Pulmonary artery endothelial cell (primary cell): Measurements from ENCODE around the gene PAX5. TPM values are rescaled to one million over a fixed set of nuclear protein-coding genes. Genes with fewer than 3 reads are reported as not detected.
A peak's percentile ranks its signal among the peaks of the same experiment; 100 is the strongest.

Experiments used
- DNase-seq: peaks from one replicate; pipeline ENCODE4 v3.0.0-alpha.2; 2011; ENCODE audit warnings: low read depth, low spot score
- total RNA-seq: library from RNA; depleted of rRNA; stranded (reverse); fragments of >200 nt; gene quantifications from 2 replicates; pipeline ENCODE4 v1.2.3, GENCODE V29; 2014

Gene PAX5
- total RNA-seq, 1 donor from 2014 or later, result not detected

DNA sequence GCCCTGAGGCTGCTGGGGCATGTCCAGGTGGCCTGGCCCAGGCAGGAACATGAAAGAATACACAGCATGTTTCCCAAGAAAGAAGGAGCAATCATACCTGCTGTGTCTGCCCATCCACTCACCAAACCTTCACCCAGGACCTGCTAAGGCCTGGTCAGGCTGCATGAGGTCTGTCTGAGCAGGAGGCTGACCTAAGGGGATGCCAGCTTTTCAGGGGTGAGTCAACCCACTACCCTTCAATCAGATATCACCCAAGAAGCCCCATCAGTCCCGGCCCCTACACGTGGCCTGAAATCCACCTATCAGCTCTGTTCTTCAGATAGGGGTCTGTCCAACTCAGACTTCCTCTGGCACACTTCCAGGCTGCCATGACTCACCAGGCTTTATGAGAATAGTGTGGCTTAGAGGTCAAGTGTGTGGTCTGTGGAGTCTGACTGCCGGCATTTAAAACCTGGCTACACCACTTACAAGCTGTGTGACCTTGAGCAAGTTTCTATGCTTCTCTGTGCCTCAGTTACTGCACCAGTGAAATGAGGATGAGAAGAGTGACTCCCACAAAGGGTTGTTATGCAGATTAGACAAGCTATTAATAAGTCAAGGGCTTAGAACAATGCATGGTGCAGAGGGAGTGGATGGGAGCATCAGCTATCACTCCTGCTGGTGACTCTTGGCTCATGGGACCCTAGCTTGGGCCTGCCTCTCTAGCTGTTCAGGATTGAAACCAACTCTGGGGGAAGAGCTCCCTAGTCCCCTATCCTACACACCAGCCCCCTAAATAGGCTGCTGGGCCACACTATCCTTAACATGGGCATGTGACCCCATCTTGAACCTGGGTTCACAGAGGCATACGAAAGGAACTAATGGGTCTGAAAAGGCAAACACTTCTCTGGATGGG is 130.3 kb downstream of the PAX5 start:
- DNase-seq, result peak; percentile 58

DNA sequence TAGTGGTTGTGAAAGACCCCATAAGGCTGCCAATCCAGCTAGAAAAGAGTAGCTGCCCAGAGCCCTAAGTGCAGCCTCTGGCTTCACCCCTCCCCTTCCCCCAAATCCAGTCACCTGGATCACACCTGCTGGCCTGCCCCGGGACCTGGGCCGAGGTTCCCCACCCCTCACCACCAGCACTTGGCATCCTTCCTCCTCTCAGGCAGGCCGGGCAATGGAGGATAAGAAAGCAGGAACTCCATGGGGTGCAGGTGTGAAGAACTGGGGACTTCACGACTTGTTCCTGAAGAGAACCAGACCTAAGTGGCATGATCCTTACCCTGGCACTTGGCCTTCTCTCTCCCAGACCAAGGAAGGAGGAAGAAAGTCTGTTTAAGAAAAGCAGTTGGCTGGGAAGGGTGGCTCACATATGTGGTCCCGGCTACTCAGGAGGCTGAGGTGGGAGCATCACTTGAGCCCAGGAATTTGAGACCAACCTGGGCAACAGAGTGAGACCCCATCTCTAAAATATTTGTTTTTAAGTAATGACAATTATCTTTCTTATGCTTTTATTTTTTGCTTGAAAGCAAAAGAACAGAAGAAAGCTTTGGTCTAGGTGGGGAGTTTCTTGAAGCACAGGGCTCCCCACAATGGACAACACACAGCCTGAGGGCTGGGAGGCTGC is 131.1 kb downstream of the PAX5 start:
- DNase-seq, result no peak

DNA sequence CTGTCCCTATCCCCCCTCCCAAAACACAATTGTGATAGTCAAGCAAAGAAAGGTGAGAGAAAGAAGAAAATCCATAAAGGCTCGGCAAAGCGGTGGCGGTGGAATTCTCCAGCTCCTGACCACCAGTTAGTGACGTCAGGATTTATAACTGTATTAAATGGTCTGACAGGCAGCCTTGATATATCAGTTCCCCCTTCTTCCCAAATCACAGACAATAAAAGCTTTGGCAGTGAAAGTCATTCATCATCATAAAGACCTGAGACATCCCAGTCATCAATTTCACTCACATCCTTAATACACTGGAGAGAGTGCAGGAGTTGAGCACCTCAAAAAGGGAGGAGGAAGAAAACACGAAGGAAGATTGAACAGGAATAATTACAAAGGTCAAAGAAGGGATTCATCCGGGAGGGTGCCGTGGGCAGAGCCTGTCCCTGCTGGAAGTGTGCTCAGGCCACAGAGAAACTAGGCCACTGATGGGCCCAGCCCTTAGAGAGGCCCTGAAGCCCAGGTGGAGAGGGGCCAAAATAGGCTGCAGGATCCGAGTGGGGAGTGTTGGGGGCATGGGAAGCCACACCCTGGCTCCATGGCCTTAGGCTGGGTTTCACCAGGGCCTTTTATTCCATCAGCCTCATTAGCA is 131.9 kb downstream of the PAX5 start:
- DNase-seq, result no peak

DNA sequence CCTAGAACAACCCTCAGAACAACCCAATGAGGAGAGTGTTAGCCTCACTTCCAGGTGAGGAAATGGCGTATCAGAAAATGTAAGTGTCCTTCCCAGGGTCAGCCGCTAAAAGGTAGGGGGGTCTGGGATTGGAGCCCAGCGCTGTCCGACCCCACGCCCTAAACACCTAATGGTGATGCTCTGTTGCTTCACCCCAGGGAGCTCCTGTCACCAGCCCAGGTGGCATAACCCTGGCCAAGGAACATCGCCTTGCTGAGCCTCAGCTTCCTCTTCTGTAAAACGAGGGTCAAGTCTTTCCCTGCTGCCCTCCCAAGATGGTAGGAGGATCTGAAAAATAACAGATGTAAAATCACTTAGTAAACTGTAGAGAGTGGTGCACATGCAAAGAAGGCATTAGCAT is 132.5 kb downstream of the PAX5 start:
- no peak for DNase-seq

DNA sequence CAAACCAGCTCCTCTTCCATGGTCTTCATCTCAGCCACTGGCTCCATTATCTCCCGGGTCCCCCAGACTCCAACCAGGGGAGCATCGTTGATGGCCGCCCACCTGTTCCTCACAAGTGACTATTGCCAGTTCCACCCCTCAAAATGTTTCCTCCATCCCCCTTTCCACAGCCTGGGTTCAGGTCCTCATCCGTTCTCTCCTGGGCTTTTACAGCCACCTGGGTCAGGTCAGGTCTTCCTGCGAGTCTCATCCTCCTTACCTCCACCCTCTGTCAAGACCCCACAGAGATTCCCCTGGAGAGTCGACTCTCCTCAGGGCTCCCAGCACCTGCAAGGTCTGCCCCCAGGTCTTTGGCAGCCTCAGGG is 133.2 kb downstream of the PAX5 start:
- DNase-seq, result no peak

DNA sequence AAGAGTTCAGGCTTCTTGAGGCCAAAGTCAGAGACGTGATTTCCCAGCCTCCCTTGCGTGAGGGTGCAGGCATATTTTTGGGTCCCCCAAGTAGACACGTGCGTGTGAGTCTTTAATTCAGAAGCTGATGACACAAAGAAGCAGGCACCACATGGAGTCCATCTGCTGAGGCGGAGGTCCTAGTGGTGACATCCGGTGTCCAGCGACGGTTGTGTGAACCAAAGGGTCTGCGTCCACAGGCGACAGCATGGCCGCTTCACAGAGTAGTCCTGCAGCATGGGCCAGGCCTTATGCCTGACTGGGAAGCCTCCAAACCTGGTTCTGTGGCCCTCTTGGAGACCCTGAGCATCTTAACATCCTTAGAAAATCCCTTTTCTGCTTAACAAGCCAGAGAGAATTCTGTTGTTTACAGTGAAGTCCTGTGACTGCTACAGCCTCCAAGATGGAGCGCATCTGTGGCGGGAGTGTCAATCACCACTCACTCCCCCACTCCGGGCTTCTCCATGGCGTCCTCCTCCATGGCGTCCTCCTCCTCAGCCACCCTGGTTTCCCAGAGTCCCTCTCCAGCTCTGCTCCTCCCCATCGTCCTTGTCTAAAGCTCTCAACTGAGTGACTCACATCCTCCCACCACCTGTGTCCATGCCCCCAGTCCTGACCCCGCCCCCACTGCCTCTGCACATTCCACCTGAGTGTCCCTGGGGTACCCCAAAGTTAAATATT is 133.8 kb downstream of the PAX5 start:
- no peak for DNase-seq

DNA sequence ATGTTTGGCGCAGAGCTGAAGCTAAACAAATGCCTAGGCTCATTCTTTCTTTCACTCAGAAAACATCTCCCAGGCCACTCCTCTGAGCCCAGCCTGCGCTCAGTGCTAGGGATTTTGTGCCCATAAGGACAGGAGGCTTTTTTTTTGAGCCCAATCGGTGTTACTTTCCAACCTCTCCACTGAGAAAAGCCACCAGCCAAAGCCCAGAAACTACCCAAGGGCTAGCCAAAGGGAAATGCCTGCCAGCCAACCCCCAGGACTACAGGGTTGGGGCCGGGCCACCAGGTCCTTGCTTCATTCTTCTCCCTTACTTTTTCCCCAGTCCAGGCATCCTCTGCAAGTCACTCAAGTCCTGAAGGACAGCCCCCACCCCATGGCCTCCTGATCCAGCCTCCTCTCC is 134.7 kb downstream of the PAX5 start:
- DNase-seq, result no peak

DNA sequence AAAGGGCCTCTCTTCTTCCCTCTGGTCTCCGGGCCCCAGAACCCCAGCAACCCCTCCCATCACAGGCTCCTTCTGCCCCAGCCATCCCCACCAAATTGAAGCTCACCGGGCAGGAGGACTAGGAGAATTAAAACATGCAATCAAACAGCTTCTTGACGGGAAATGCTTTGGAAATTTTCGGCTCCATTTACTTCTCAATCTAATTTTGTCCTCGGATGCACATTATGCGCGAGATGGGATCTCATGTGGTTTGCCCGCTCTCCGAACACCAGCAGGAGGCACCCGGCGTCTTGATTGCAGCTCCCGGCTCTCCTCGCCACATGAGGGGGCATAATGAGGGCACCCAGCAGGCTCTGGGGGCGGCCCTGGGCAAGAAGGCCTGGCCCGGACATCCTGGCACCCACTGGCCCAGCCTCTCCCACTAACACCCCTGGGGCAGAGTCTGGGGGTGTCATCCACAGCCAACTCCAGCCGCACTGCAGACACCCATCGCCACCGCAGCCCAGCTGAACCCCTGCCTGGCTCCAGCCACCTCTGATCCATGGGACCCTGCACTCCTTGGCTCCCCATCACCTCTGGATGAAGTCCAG is 135.5 kb downstream of the PAX5 start:
- DNase-seq, result no peak

DNA sequence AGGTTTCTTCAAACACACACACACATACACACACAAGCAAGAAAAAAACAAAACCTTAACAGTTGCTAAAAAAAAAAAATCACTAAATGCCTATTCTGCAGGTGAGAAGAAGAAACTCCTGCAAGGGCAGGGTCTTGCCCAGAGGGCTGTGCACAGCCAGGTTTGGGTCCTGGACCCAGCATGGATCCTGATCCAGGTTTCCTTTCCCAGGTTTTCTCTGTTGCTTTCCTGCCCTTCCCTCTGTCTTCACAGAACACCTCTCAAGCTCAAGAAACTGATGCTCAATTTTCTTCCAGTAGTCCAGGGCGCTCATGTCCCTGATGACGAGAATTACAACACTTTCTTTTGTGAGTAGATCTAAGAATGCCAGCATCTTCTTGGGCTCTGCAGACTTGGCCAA is 136.6 kb downstream of the PAX5 start:
- DNase-seq, result no peak

DNA sequence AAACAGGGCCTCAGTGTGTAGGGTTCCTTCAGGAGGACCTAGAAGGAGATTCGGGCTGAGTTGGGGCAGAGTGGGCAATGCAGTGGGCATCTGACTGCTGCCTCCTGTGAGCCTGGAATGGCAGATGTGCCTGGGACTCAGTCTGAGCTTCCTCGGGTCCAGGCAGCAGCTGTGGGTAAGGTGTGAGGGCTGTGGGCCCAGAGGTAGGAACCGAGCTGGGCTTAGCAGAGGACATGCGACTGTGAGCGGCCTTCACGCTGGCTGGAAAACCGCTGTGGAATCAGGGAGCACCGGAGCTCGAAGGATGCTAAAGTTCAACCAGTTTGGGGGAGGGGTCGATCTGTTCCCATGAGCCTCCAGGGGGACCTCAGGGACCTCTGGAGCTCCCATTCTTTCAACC is 137.0 kb downstream of the PAX5 start:
- no peak for DNase-seq

DNA sequence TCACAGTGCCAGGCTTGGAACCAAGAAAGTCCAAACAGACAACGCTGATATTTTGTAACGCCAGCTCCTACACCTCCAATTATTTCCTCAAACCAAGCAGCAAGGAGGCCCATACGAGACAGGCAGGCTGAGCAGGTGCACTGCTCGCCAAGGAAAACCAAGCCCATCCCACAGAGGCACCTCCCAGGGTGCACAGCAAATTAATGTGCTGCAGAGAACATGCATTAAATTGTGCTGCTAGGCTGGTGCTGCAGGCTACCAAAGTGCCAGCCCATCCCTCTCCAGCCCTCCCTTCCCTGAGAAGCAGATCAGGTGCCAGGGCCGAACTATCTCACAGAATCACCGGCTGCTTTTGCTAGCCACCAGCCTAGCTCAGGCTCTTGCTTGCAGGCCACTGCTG is 137.8 kb downstream of the PAX5 start:
- DNase-seq, result no peak

DNA sequence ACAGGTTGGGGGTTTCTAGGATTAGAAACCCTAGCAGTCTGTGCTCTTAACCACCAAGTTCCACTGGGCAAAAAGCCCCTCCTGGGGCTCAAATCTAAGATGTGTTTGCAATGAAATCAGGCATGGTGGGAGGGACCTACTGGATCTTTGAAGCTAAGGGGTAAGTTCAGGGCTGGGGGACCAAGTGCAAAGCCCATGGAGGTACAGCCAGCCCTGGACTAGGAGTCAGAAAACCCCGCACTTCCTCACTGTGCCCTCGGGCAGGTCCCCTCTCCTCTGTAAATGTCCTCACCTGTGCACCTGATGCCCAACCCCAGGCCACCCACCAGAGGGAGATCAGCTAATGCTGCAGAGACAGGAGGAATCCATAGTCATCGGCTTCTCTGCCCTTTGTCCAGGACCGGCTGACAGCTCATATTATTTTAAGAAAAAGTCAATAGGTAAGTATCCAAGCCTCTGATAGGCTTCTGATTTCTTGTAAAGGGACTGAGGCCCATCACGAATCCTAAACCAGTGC is 138.3 kb downstream of the PAX5 start:
- no peak for DNase-seq

DNA sequence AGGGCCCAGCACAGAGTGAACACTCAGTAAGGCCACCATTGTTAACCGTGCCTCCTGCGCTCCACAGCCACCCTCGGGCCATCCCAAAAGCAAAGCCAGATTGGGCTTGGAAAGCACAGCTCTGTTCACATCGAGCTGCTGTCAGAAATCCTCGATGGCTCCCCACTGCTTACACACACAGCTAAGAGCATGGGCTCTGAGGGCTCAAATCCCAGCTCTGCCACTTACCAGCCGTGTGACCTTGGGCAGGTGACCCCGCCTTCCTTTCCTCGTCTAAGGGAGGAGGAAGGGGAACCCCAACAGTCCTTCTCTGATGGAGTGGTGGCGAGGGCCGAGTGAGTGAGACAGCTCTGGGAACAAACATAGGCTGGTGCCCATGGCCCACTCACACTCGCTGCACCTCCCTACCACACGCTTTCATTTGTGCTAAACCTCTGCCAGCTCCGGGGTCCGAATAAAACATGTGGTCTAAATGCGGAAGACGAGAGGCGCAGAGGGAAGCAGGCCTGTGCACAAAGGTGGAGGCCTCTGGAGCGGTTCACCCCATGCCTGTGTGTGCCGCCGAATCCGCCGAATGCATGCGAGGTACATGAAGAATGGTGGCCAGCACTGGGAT is 139.3 kb downstream of the PAX5 start:
- no peak for DNase-seq

DNA sequence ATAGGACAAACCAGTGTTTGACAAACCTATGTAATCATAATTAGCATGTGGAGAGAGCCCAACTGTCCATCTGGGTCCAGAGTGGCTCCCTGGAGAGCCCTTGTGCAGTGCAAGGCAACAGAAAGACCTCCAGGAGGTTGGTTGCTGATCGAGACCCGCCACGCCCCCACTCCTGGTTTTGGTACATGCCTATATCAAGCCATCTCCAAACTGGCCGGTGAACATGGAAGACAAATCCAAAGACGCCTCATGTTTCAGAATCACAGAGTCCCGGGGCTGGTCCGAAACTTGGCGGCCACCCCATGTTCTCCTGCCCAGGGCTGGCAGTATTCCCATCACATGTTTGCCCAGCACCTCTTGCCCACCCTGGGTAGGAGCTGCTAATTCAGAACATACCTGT is 140.2 kb downstream of the PAX5 start:
- no peak for DNase-seq

DNA sequence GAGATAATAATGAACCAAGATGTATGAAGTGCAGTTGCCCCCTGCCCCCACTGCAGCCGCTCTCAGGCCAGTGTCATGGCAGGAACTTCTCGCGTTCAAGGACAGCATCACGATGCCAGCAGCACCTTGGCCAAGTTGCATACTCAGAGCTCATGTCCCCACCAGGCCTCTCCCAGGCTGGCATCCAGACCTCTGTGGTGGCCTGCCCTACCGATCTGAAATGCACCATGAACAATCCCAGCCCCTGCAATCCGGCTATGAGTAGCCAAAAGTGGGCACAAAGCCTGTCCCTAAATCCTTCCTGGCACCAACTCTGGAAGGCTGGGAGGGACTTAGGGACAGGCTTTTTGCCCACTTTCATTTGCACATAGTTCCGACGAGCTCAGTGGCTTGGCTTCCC is 140.9 kb downstream of the PAX5 start:
- DNase-seq, result no peak

DNA sequence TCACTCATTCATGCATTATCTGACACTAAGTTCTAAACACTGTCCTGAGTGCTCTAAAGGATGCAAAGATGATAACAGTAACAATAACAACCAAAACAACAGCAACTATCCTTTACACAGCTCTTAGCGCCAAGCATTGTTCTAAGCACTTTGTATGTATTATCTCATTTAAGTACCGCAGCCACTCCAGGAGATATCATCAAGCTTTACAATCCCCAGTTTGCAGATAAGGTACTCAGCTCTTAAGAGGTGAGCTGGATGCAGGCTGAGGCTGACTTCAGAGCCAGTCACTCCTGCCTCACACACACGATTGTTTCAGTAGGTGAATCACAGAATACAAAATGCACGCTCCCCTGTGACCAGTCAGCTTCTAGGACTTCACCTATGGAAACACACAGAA is 141.8 kb downstream of the PAX5 start:
- DNase-seq, result no peak

DNA sequence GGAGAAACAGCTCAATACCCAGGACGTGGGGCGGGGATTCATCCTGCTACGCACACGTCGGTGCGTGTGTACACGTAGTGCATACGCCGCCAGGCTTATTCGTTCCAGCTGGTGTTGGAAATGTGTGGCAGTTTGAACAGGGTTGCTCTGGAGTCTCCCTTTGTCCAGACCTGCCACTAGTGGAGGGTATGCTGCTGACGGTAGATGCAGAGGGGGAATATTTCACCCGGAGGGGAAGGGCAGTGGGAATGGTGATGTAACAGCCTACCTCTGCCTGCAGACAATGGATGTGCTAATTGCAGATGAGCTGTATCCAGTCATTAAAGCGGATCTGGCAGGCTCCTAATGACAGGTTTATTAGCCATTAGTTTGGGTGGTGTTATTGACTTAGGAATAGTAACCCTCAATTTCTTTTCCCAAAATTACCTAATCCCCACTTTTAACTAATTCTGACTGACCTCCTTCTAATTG is 142.7 kb downstream of the PAX5 start:
- DNase-seq, result no peak

DNA sequence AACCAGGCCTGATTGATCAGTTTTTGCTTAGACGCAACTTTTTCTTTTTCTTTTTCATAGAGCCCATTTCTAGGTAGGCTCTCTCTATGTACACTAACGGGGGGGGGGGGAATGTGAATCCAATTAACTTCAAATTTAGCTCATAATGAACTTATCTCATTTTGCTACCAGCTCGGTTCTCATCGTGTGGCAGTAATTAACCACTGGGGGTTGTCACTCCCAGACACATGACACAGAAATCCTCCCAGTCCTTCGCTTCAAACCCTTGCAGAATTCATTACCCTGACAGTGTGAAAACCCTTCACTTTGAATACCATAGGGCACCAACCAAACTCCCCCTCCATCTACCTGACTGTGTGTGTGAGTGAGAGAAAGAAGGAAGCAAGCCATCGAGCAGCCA is 144.2 kb downstream of the PAX5 start:
- DNase-seq, result no peak

DNA sequence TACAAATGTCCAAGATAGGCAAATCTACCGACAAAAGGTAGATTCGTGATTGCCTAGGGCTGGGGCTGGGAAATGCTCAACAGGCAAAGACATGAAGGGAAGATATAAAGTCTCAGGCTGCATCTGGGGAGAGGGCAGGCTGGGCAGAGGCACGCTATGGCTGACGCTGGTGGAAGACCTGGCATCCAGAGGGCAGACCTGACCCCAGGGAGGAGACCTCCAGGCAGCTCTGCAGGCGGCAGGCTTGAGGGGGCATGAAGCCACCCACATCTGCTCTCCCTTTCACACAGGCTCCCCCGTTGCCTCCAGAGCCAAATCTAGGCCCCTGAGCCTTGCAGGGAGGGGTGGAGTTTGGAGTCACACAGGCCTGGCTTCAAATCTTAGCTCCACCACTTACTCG is 145.5 kb downstream of the PAX5 start:
- no peak for DNase-seq

DNA sequence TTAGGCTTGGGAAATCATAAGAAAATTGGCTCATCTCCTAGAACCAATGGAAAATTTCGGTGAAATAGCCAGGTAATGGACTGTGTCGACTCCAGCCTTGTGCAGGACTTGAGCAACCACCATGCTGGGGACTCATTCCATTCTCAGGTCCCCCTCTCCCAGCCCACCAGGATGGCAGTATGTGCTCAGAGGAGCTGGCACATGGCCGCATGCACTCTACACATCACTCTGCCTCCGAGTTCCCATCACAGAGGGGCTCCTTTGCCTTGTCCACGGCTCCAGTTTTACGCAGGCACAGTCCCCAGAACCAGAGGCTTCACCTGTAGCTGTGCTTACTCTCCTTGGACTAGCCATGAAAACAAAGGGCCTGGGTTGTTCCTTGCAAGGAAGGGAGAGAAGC is 149.3 kb downstream of the PAX5 start:
- DNase-seq, result no peak

DNA sequence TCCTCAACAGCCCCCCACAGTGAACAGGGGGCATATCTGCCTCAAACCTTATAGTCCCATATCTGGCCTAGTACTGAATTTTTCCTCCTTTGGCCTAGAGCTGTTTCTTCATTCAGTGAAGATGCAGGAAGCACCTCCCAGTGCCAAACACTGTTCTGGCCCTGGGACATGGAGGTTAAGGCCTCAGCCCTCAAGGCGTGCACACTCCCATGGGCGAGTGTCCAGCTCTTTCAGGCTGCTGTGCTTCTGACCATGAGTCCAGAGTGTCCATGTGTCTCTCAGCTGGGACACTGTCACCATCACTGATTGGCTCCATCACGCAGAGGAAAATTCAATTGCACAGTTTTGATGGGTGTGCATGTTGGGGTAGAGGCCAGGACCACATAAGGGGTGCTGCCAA is 151.5 kb downstream of the PAX5 start:
- no peak for DNase-seq
